ENCODE data around the gene SAMD14. TPM values are rescaled to one million over a fixed set of nuclear protein-coding genes. Genes with fewer than 3 reads are reported as not detected.
A peak's percentile ranks its signal among the peaks of the same experiment; 100 is the strongest.
"Not testable (repeated sequence)": the region's sequence is repeated elsewhere in the genome, so short reads cannot be mapped to it uniquely, and the experiment has no call there.

SAMD14 gene
- total RNA-seq, 1 experiment from 2014 or later: not detected

GRCh38 chr17:50076591-50077235 is 53.2 kb downstream of the SAMD14 start:
- DNase-seq (ENCODE audit: low read depth): no peak

DNA sequence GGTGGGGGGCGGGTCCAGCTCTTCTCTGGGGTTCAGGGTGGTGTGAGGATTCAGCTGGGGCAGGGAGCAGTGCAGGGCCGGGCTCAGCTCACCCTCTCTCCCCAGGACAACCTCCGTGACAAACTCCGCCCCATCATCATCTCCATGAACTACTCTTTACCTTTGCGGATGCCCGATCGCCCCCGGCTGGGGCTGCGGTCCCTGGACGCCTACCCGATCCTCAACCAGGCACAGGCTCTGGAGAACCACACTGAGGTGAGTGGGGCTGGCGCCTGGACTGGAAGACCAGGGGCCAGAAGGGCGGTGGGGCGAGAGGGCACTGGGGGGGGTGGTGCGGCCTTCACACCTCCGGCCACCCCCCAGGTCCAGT is 53.8 kb downstream of the SAMD14 start:
- DNase-seq (ENCODE audit: low read depth): no peak

DNA sequence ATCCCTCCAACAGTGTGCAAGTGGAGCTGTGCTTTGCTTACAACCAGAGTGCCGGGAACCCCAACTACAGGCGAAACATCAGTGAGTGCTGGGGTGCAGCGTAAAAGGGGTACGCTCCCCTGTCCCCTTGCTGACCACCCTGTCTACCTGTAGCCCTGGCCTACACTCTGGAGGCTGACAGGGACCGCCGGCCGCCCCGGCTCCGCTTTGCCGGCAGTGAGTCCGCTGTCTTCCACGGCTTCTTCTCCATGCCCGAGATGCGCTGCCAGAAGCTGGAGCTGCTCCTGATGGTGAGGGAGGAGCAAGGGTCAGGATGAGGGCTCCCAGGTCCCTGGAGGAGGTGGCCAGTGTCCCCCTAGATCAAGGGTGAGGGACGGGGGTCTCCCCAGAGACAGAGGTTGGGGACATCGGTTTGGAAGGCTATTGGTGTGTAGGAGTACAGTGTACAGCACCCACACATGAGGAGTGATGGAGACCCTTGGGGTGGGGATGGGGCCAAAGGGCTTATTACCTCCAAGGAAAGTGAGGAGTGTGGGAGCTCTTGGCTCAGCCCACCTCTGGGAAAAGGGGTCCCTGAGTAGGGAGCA is 54.4 kb downstream of the SAMD14 start:
- no peak for DNase-seq (ENCODE audit: low read depth)

GRCh38 chr17:50074227-50074626 is 55.7 kb downstream of the SAMD14 start:
- DNase-seq (ENCODE audit: low read depth): no peak

DNA sequence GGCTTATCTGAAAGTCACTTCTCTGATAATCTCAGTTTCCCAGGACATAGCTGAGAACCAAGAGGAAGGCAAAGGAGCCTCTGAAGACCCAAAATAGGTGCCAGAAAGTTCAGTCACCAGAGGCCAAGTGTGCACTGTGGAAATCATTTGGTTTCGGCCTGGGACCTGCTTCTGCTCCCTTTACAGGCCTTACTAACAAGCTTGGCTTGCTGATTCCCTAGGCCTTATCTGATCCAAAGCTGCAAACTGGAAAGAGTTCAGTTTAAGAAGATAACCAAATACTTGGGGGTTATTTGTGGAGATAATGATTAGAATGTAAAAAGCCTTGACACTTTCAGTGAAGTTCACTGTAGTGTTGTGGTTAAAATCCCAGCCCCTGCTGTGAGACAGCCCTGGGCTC is 57.0 kb downstream of the SAMD14 start:
- no peak for DNase-seq (ENCODE audit: low read depth)

- DNase-seq (ENCODE audit: low read depth): no peak
Observed at GRCh38 chr17:50072130-50072529, 57.8 kb downstream of the SAMD14 start.

GRCh38 chr17:50071692-50072091 is 58.3 kb downstream of the SAMD14 start:
- no peak for DNase-seq (ENCODE audit: low read depth)

GRCh38 chr17:50070908-50071680 is 58.9 kb downstream of the SAMD14 start:
- no peak for DNase-seq (ENCODE audit: low read depth)

DNA sequence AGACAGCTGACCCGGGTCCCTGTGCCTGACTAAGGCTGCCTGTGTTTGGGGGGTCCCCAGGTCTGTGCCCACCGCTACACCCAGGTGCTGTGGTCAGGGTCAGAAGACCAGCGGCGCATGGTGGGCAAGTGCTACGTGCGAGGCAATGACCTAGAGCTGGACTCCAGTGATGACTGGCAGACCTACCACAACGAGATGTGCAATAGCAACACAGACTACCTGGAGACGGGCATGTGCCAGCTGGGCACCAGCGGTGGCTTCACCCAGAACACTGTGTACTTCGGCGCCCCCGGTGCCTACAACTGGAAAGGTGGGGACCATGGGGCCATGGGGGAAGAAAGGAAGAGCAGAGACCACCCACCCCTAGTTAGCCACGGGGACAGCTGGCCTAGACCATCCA is 62.0 kb downstream of the SAMD14 start:
- DNase-seq (ENCODE audit: low read depth): no peak

DNA sequence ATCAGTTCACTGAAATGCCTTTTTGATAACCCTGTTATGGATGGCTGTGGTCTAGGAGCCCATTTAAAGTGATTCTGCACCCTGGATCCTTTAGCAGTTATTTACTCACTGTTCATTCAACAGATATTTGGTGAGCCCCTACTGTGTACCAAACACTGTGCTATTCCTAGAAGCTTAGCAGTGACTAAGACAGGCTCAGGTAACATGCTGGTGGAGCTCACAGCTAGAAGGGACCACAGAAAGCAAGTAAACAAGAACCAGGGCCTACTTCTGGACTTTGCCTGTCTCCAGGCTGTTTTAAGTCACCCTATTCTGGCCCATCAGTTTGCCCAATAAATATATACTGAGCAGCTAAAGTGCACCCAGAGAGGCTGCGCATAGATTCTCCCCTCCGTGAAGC is 63.0 kb downstream of the SAMD14 start:
- no peak for DNase-seq (ENCODE audit: low read depth)

GRCh38 chr17:50065056-50065455 is 64.9 kb downstream of the SAMD14 start:
- no peak for DNase-seq (ENCODE audit: low read depth)

DNA sequence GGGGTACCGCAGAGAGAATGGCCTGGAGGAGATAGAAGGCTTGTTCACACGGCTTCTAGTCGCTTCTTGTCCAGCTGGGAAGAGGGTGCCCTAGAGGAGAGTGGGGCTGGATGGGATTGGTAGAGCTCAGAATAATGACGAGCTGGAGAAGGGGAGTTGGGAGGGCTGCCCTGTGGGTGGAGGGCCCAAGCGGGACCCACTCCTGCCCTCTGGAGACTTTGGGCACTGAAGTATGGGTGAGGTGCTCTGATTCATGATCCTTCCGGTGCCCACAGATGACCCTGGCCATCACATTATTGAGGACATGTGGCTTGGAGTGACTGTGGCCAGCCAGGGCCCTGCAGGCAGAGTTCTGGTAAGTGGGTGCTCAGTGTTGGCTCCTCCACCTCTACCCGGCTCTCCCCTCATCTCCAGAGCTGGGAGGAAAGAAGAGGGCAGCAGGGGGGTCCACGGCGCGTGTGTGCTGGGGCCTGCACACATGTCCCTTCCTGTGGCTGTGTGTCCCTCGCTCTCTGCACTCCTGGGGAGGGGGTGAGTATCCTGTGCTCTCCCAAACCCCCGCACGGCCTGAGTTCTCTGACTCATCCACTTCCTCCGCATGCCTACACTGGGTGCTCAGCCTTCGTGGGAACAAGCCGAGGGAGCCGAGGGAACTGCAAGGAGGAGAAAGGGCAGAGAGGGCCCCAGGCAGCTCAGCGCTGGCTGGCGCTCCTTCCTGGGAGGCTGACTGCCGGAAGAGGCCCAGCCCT is 65.5 kb downstream of the SAMD14 start:
- DNase-seq (ENCODE audit: low read depth): peak; percentile 99

- DNase-seq (ENCODE audit: low read depth): peak; percentile 75
Observed at GRCh38 chr17:50063561-50064252, 66.3 kb downstream of the SAMD14 start.

DNA sequence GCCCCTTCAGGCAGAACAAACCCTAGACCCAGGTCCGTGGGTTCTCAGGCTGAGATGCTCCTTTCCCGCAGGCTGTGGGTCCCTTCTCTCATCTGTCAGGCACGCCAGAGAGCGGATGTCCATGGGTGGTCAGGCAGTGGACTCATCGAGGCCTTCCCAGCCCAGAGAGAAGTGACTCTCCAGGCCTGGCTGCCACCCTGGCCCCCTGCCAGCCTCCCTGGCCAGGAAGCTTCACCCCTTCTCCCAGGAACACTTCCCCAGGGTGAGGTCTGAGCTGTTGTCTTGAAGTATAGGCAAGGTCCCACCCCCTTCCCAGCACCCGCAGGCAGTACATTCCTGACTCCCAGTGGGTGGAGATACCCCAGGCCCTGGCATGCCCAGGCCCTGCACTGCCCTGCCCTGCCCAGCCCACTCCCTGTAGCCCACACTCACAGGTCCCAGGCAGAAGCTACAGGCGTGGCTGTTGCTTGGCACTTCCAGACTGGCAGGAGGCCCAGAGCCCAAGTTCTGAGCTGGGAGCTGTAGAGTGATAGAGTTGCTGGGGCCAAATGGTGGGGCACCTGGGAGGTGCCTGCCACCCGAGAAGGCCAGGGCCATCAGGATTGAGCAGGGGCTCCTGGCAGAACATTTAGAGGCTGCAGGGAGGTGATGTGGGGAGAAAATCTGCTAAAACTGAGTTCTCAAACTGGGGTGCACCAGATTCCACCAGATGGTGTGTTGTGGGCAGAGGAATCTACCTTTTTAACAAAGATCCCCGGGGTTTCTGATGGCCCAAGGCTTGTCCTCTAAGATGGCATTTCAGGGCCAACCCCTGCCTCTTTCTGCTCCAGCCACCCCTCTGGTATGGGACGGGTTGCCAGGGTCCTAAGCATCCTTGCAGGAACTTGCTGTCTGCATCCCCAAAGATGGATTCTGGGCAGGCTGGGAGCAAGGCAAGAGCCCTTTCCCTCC is 67.4 kb downstream of the SAMD14 start:
- DNase-seq (ENCODE audit: low read depth): peak; percentile 100

DNA sequence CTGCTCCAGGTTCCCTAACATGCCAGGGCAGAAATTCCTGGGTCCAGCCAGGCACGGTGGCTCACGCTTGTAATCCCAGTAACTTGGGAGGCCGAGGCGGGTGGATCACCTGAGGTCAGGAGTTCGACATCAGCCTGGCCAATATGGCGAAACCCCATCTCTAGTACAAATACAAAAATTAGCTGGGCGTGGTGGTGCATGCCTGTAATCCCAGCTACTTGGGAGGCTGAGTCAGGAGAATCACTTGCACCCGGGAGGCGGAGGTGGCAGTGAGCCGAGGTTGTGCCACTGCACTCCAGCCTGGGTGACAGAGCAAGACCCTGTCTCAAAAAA is 68.3 kb downstream of the SAMD14 start:
- DNase-seq (ENCODE audit: low read depth): not testable (repeated sequence)

GRCh38 chr17:50060951-50061712 is 68.8 kb downstream of the SAMD14 start:
- DNase-seq (ENCODE audit: low read depth): peak; percentile 86
